VCaP (cell line): Measurements from ENCODE around the gene LDB2.

Experiments used
- H3K27ac ChIP-seq: fragments of 450-650 bp; 2 replicates; pipeline ENCODE4 v1.5.1; 2017
- TF ChIP-seq, protein P1 (sequence below): fragments of 450-650 bp; conservative IDR thresholded peaks from 2 replicates; pipeline ENCODE4 v1.5.1; 2017; ENCODE audit warnings: mild to moderate bottlenecking, moderate library complexity

Gene LDB2

DNA sequence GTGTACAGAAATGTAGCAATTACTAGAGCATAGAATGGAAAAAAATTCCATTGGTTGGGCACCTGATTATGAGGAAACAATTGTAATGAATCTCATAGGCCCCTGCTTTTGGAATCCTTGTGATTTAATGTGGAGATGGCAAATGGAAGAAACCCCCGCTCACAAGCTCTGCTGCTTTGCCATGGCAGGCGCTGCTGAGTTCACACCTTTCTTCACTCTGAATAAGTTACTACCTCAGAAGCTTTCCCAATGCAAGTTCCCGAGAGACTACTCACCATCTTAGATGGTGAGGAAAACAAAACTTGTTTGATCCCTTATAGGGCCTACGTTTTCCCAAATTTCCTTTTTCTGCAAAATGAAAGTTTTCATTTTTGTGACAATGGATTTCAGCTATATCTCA is 405.6 kb downstream of the LDB2 start:
- H3K27ac ChIP-seq = no peak overlapping the region

DNA sequence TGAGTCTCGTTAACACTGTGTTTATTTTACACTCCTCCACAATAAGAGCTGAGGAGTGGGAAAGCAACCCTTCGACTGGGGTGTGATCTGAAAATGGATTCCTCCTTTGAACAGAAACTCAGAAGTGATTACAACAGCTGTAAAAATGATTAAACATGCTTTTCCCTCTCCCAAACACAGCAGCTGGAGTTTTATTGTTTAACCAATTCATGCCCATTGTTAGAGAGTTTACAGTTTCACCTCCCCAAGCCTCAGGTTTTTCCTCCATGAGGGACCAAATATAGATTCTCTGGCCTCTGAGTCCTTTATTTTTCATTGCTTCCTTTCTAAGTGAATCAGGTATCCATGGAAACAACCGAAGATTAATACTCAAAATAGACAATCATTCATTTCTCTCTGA is 409.2 kb downstream of the LDB2 start:
- TF ChIP-seq, protein P1, sequence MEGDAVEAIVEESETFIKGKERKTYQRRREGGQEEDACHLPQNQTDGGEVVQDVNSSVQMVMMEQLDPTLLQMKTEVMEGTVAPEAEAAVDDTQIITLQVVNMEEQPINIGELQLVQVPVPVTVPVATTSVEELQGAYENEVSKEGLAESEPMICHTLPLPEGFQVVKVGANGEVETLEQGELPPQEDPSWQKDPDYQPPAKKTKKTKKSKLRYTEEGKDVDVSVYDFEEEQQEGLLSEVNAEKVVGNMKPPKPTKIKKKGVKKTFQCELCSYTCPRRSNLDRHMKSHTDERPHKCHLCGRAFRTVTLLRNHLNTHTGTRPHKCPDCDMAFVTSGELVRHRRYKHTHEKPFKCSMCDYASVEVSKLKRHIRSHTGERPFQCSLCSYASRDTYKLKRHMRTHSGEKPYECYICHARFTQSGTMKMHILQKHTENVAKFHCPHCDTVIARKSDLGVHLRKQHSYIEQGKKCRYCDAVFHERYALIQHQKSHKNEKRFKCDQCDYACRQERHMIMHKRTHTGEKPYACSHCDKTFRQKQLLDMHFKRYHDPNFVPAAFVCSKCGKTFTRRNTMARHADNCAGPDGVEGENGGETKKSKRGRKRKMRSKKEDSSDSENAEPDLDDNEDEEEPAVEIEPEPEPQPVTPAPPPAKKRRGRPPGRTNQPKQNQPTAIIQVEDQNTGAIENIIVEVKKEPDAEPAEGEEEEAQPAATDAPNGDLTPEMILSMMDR = no peak
- H3K27ac ChIP-seq = no peak overlapping the region

More for the DNA sequence above, 405.6 kb downstream of the LDB2 start:
- TF ChIP-seq, protein P1 = no peak

DNA sequence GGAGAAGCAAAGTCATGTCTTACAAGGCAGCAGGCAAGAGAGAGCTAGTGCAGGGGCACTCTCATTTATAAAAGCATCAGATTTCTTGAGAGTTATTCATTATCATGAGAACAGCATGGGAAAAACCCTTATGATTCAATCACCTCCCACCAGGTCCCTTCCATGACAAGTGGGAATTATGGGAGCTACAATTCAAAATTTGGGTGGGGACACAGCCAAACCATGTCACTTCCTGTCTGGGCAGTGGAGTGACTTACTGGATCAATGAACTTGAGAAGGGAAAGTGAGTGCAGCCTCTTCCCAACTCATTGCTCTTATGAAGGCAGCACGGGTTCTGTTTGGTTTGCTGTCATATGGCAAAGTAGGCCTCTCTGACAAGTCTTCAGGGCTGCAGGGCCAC is 410.4 kb downstream of the LDB2 start:
- H3K27ac ChIP-seq = no peak overlapping the region
- TF ChIP-seq, protein P1 = no peak

DNA sequence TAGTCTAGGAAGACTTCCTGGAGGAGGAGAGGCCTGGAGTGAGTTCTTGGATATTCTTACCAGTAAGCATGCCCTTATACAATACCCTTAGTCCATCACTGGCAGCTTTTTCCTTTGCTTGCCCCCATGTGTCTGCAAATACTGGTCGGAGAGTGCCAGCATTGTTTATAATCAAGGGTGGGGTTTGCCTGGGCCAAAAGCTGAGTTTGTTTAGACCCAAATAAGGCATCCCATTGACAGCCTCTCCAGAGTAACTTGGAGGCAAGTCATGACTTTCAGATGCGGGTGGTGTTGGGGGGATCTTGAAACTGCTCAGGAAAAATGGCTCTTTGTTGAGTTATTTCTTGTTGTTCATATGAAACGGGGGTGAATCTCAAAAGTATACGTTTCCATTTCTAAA is 413.7 kb downstream of the LDB2 start:
- no peak overlapping the region for H3K27ac ChIP-seq
- TF ChIP-seq, protein P1 = no peak

DNA sequence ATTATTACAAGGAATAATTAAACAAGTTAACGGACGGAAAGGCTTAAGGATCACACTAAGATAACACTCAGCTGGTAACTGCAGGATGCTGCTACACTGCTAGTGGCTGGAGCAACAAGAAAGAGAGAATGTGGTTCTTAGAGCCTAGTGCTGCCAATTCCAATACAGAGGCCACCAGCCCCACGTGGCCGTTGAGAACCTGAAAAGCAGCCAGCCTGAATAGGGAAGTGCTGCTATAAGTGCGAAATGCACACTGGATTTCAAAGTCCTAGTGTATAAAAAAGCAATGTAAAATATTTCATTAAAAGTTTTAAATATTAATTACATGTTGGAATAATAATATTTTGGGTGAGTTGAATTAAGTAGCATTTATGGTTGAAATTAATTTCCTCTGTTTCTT is 414.9 kb downstream of the LDB2 start:
- no peak overlapping the region for H3K27ac ChIP-seq
- TF ChIP-seq, protein P1 = no peak

DNA sequence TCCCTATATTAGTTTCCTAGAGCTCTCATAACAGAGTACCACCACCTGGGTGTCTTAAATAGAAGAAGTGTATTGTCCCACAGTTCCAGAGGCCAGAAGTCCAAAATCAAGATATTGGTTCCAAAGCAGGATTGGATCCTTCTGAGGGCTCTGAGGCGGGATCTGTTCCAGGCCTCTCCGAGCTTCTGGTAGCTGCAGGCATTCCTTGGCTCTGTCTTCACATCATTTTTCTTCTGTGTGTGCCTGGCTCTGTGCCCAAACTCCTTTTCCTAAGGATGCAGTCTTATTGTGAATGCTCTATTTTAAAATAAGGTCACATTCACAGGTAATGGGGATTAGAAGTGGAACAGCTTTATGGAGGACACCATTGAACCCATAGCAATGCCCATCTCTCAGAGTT is 418.4 kb downstream of the LDB2 start:
- H3K27ac ChIP-seq = no peak overlapping the region
- TF ChIP-seq, protein P1 = no peak

DNA sequence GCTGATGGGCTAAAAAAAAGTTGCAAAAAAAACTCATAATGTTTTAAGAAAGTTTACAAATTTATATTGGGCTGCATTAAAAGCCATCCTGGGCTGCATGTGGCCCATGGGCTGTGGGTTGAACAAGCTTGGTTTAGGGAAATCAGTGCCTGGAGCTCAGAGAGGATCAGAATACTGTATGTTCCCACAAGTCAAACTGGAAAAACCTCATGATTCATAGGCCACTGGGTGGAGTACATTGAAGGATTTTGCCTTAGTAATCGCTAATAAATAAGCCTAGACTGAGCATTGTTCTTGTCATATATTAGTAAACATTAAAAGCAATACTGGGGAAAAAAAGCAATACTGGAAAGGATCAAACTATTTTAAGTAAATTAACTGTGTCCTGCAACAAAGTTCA is 425.9 kb downstream of the LDB2 start:
- TF ChIP-seq, protein P1 = no peak

DNA sequence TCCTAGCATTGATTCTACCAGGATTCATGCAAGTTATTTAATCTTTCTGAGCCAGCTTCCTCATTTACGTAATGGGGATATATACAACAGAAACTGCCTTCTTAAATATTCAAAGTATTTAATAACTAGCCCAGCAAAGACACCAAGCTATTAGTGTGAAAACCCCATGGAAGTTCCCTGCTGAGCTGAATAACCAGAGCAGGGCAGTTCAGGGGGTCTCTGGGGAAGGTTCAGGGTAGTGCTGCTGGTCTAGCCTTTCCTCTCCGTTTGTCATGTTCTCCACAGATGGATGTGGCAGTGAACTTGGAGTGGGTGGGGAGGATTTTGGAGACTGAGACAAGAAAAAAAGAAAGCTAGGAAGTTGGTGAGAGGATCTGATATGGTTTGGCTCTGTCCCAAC is 431.4 kb downstream of the LDB2 start:
- H3K27ac ChIP-seq = no peak overlapping the region
- TF ChIP-seq, protein P1 = no peak

More for the DNA sequence above, 425.9 kb downstream of the LDB2 start:
- H3K27ac ChIP-seq = no peak overlapping the region
